ENCODE data around the gene SEMA3D. TPM values are rescaled to one million over a fixed set of nuclear protein-coding genes. Genes with fewer than 3 reads are reported as not detected.

The SEMA3D gene
- total and polyA plus RNA-seq, 2 experiments from 2014 or later, result 1.5 to 7.2 TPM

DNA sequence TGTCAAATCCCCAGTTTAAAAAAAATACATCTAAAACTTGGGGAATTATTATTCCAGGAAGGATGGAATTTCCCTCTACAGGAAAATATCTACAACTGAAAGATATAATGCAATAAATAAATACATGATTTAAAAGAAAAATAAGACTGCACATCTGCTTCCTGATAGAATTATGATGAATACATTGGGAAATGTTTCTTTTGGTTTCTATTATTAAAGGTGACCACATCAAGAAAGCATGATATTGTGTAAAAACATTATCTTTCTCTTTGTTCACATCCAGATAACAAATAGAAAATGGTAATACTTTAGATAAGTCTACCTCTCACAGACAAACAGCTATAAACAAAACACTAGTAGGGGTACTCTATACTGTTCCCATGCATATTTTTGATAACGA is 19.2 kb downstream of the SEMA3D start:
- no peak overlapping the region for H3K27ac ChIP-seq (ENCODE audit: low read depth)
- H3K36me3 ChIP-seq (ENCODE audit: insufficient read depth), result no peaks in the 10 kb centered on the region
- no peak overlapping the region for H3K4me3 Mint-ChIP-seq
- H3K36me3 Mint-ChIP-seq (ENCODE audit: low read depth), result no peaks in the 10 kb centered on the region
- no peaks in the 10 kb centered on the region for H3K9me2 ChIP-seq (ENCODE audit: insufficient read depth)
- DNase-seq (ENCODE audit: low spot score), result no peak
- no peak overlapping the region for H3K4me3 ChIP-seq
- no peaks in the 10 kb centered on the region for H3K9me3 Mint-ChIP-seq
- H3K4me1 Mint-ChIP-seq, result no peaks in the 10 kb centered on the region
- H2AFZ ChIP-seq, result no peak overlapping the region
- no peak overlapping the region for H3K27ac Mint-ChIP-seq
- H3F3A ChIP-seq (replicated peaks; ENCODE audit: low read depth), result no peaks in the 10 kb centered on the region
- ATAC-seq, result no peak
- no peaks in the 10 kb centered on the region for H3K27me3 ChIP-seq (ENCODE audit: insufficient read depth)
- H3K27me3 Mint-ChIP-seq (ENCODE audit: insufficient read depth, low read depth, poor library complexity), result no peaks in the 10 kb centered on the region
- no peaks in the 10 kb centered on the region for H4K20me1 ChIP-seq (replicated peaks; ENCODE audit: insufficient read depth)
- no peak overlapping the region for H3K4me2 ChIP-seq
- H3K79me2 ChIP-seq (replicated peaks; ENCODE audit: insufficient read depth), result no peaks in the 10 kb centered on the region
- no peaks in the 10 kb centered on the region for H3K4me1 ChIP-seq (ENCODE audit: insufficient read depth)
- TF ChIP-seq ZNF331 (CRISPR knock-in tag; IDR thresholded peaks at IDR 0.05; ENCODE audit: low read depth) (no peak), ZNF114 (CRISPR knock-in tag; IDR thresholded peaks at IDR 0.05) (no peak)

DNA sequence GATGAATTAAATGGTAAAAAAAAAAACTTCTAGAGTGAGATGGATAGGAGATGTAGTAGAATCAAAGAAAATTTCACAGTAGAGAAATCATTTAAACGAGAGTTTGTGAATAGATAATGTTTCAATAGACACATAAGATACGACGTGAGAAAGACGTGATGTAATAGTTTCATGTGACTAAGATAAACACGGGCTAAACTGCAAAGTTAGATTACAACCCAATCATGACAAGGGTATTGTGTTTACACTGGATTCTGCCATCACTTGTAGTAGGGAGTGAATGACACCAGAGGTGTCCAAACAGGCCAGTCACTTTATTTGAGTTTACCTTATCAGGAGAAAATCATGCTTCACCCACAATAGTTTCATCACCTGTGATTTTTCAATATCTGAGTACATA is 21.6 kb downstream of the SEMA3D start:
- Histone ChIP-seq H3K4me3 (no peak overlapping the region), H3K9me2 (ENCODE audit: insufficient read depth) (no peaks in the 10 kb centered on the region), H3K36me3 (ENCODE audit: insufficient read depth) (no peaks in the 10 kb centered on the region), H3K79me2 (replicated peaks; ENCODE audit: insufficient read depth) (no peaks in the 10 kb centered on the region), H4K20me1 (replicated peaks; ENCODE audit: insufficient read depth) (no peaks in the 10 kb centered on the region), H2AFZ (no peak overlapping the region), H3K4me1 (ENCODE audit: insufficient read depth) (no peaks in the 10 kb centered on the region), H3K27me3 (ENCODE audit: insufficient read depth) (no peaks in the 10 kb centered on the region), H3K27ac (ENCODE audit: low read depth) (no peak overlapping the region), H3K4me2 (no peak overlapping the region), H3F3A (replicated peaks; ENCODE audit: low read depth) (no peaks in the 10 kb centered on the region)
- H3K27ac Mint-ChIP-seq, result no peak overlapping the region
- no peak for ATAC-seq
- no peaks in the 10 kb centered on the region for H3K9me3 Mint-ChIP-seq
- no peaks in the 10 kb centered on the region for H3K27me3 Mint-ChIP-seq (ENCODE audit: insufficient read depth, low read depth, poor library complexity)
- no peak overlapping the region for H3K4me3 Mint-ChIP-seq
- peaks cover 2% of the 10 kb centered on the region; the same call in 1 of the 3 replicates for H3K4me1 Mint-ChIP-seq
- no peaks in the 10 kb centered on the region for H3K36me3 Mint-ChIP-seq (ENCODE audit: low read depth)
- DNase-seq (ENCODE audit: low spot score), result no peak
- TF ChIP-seq STAT1 (IDR thresholded peaks at IDR 0.05; ENCODE audit: unreplicated experiment) (no peak), ZNF331 (CRISPR knock-in tag; IDR thresholded peaks at IDR 0.05; ENCODE audit: low read depth) (no peak), ZNF114 (CRISPR knock-in tag; IDR thresholded peaks at IDR 0.05) (no peak), POLR2AphosphoS5 (IDR thresholded peaks at IDR 0.05; ENCODE audit: low read depth) (no peak), EZH2phosphoT487 (IDR thresholded peaks at IDR 0.05; ENCODE audit: unreplicated experiment) (no peak), CREB1 (CRISPR knock-in tag; IDR thresholded peaks at IDR 0.05; ENCODE audit: low read depth) (no peak), NANOG (IDR thresholded peaks at IDR 0.05; ENCODE audit: borderline replicate concordance) (no peak), JUNB (IDR thresholded peaks at IDR 0.05; ENCODE audit: unreplicated experiment) (no peak), EZH2 (IDR thresholded peaks at IDR 0.05; ENCODE audit: low read depth, unreplicated experiment) (no peak)
- TF ChIP-seq, protein P1, sequence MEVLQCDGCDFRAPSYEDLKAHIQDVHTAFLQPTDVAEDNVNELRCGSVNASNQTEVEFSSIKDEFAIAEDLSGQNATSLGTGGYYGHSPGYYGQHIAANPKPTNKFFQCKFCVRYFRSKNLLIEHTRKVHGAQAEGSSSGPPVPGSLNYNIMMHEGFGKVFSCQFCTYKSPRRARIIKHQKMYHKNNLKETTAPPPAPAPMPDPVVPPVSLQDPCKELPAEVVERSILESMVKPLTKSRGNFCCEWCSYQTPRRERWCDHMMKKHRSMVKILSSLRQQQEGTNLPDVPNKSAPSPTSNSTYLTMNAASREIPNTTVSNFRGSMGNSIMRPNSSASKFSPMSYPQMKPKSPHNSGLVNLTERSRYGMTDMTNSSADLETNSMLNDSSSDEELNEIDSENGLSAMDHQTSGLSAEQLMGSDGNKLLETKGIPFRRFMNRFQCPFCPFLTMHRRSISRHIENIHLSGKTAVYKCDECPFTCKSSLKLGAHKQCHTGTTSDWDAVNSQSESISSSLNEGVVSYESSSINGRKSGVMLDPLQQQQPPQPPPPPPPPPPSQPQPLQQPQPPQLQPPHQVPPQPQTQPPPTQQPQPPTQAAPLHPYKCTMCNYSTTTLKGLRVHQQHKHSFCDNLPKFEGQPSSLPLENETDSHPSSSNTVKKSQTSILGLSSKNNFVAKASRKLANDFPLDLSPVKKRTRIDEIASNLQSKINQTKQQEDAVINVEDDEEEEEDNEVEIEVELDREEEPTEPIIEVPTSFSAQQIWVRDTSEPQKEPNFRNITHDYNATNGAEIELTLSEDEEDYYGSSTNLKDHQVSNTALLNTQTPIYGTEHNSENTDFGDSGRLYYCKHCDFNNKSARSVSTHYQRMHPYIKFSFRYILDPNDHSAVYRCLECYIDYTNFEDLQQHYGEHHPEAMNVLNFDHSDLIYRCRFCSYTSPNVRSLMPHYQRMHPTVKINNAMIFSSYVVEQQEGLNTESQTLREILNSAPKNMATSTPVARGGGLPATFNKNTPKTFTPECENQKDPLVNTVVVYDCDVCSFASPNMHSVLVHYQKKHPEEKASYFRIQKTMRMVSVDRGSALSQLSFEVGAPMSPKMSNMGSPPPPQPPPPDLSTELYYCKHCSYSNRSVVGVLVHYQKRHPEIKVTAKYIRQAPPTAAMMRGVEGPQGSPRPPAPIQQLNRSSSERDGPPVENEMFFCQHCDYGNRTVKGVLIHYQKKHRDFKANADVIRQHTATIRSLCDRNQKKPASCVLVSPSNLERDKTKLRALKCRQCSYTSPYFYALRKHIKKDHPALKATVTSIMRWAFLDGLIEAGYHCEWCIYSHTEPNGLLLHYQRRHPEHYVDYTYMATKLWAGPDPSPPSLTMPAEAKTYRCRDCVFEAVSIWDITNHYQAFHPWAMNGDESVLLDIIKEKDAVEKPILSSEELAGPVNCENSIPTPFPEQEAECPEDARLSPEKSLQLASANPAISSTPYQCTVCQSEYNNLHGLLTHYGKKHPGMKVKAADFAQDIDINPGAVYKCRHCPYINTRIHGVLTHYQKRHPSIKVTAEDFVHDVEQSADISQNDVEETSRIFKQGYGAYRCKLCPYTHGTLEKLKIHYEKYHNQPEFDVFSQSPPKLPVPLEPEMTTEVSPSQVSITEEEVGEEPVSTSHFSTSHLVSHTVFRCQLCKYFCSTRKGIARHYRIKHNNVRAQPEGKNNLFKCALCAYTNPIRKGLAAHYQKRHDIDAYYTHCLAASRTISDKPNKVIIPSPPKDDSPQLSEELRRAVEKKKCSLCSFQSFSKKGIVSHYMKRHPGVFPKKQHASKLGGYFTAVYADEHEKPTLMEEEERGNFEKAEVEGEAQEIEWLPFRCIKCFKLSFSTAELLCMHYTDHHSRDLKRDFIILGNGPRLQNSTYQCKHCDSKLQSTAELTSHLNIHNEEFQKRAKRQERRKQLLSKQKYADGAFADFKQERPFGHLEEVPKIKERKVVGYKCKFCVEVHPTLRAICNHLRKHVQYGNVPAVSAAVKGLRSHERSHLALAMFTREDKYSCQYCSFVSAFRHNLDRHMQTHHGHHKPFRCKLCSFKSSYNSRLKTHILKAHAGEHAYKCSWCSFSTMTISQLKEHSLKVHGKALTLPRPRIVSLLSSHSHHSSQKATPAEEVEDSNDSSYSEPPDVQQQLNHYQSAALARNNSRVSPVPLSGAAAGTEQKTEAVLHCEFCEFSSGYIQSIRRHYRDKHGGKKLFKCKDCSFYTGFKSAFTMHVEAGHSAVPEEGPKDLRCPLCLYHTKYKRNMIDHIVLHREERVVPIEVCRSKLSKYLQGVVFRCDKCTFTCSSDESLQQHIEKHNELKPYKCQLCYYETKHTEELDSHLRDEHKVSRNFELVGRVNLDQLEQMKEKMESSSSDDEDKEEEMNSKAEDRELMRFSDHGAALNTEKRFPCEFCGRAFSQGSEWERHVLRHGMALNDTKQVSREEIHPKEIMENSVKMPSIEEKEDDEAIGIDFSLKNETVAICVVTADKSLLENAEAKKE (CRISPR knock-in tag; IDR thresholded peaks at IDR 0.05), result no peak
- TF ChIP-seq, protein P2, sequence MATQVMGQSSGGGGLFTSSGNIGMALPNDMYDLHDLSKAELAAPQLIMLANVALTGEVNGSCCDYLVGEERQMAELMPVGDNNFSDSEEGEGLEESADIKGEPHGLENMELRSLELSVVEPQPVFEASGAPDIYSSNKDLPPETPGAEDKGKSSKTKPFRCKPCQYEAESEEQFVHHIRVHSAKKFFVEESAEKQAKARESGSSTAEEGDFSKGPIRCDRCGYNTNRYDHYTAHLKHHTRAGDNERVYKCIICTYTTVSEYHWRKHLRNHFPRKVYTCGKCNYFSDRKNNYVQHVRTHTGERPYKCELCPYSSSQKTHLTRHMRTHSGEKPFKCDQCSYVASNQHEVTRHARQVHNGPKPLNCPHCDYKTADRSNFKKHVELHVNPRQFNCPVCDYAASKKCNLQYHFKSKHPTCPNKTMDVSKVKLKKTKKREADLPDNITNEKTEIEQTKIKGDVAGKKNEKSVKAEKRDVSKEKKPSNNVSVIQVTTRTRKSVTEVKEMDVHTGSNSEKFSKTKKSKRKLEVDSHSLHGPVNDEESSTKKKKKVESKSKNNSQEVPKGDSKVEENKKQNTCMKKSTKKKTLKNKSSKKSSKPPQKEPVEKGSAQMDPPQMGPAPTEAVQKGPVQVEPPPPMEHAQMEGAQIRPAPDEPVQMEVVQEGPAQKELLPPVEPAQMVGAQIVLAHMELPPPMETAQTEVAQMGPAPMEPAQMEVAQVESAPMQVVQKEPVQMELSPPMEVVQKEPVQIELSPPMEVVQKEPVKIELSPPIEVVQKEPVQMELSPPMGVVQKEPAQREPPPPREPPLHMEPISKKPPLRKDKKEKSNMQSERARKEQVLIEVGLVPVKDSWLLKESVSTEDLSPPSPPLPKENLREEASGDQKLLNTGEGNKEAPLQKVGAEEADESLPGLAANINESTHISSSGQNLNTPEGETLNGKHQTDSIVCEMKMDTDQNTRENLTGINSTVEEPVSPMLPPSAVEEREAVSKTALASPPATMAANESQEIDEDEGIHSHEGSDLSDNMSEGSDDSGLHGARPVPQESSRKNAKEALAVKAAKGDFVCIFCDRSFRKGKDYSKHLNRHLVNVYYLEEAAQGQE (IDR thresholded peaks at IDR 0.05; ENCODE audit: unreplicated experiment), result no peak
- TF ChIP-seq, protein P3, sequence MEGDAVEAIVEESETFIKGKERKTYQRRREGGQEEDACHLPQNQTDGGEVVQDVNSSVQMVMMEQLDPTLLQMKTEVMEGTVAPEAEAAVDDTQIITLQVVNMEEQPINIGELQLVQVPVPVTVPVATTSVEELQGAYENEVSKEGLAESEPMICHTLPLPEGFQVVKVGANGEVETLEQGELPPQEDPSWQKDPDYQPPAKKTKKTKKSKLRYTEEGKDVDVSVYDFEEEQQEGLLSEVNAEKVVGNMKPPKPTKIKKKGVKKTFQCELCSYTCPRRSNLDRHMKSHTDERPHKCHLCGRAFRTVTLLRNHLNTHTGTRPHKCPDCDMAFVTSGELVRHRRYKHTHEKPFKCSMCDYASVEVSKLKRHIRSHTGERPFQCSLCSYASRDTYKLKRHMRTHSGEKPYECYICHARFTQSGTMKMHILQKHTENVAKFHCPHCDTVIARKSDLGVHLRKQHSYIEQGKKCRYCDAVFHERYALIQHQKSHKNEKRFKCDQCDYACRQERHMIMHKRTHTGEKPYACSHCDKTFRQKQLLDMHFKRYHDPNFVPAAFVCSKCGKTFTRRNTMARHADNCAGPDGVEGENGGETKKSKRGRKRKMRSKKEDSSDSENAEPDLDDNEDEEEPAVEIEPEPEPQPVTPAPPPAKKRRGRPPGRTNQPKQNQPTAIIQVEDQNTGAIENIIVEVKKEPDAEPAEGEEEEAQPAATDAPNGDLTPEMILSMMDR (conservative IDR thresholded peaks at IDR 0.05; ENCODE audit: low read depth in 2 of 2), result no peak

Data from GM23338 (cell line).